ENCODE measurements around the gene C5orf24. TPM values are rescaled to one million over a fixed set of nuclear protein-coding genes. Genes with fewer than 3 reads are reported as not detected.

C5orf24 gene
- polyA plus RNA-seq, 1 experiment, result 92.3 TPM

DNA sequence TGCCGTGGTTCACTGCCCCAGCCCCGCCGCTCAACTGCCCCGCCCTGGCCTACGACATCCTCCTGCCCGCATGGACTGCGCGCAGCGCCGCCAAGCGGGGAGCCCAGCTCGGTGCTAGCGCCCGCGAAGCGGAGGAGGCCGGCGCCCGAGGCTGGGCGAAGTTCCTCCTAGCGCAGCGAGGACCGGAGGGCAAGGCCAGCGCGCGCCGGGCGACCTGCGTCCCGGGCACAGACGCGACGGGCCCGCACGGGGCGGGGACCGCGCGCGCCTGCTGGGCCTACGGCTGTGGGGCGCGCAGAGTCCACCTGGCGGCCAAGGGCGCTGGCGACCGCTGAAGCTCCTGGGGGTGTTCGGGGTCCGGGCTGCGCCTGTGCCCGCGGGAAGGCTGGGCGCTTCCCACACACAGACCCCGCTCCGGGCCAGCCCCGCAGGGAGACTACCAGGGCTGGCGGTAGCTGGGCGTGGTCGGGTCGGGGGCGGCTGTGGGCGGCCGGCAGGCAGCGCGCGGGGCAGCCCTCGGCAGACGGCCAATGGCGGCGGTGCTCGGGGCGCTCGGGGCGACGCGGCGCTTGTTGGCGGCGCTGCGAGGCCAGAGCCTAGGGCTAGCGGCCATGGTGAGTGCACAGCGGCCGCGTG, 59.0 kb downstream of the C5orf24 start, which contains the start of gene PCBD2:
Gene PCBD2, plus strand, starts transcription at position 522 of the 636 bp plus-strand sequence. Its CDS starts 9 bp downstream, at position 531.
- no peaks in the 10 kb centered on the region for H3K9me3 ChIP-seq (ENCODE audit: control insufficient read depth, insufficient read depth, low read length)
- ChIA-PET POLR2A (interaction anchor here (0.6 to 1.6 kb wide), 10 partner anchors 30 to 318 kb away, joined by 3 to 7 read pairs (median 4); partner anchors contain the start of genes C5orf24, CAMLG, DDX46 and TXNDC15), CTCF (interaction anchor here (0.6 to 1.9 kb wide), 34 partner anchors 8 to 365 kb away, joined by 3 to 13 read pairs (median 4); partner anchors contain the start of genes C5orf24 and CAMLG)
- peak within 1 kb of the TSS; percentile 76 for H3K4me3 ChIP-seq (ENCODE audit: low read depth, low read length)
- no peaks in the 10 kb centered on the region for H3K27me3 ChIP-seq (ENCODE audit: control insufficient read depth, insufficient read depth, low read length)
- TF ChIP-seq, protein P1, sequence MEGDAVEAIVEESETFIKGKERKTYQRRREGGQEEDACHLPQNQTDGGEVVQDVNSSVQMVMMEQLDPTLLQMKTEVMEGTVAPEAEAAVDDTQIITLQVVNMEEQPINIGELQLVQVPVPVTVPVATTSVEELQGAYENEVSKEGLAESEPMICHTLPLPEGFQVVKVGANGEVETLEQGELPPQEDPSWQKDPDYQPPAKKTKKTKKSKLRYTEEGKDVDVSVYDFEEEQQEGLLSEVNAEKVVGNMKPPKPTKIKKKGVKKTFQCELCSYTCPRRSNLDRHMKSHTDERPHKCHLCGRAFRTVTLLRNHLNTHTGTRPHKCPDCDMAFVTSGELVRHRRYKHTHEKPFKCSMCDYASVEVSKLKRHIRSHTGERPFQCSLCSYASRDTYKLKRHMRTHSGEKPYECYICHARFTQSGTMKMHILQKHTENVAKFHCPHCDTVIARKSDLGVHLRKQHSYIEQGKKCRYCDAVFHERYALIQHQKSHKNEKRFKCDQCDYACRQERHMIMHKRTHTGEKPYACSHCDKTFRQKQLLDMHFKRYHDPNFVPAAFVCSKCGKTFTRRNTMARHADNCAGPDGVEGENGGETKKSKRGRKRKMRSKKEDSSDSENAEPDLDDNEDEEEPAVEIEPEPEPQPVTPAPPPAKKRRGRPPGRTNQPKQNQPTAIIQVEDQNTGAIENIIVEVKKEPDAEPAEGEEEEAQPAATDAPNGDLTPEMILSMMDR (IDR thresholded peaks at IDR 0.05; ENCODE audit: low read depth, low read length), result peak; percentile 76
- peak; percentile 67 for DNase-seq (ENCODE audit: low read depth, low spot score)
- peak within 1 kb of the TSS; percentile 82 for H3K27ac ChIP-seq (ENCODE audit: low read depth, low read length)

DNA sequence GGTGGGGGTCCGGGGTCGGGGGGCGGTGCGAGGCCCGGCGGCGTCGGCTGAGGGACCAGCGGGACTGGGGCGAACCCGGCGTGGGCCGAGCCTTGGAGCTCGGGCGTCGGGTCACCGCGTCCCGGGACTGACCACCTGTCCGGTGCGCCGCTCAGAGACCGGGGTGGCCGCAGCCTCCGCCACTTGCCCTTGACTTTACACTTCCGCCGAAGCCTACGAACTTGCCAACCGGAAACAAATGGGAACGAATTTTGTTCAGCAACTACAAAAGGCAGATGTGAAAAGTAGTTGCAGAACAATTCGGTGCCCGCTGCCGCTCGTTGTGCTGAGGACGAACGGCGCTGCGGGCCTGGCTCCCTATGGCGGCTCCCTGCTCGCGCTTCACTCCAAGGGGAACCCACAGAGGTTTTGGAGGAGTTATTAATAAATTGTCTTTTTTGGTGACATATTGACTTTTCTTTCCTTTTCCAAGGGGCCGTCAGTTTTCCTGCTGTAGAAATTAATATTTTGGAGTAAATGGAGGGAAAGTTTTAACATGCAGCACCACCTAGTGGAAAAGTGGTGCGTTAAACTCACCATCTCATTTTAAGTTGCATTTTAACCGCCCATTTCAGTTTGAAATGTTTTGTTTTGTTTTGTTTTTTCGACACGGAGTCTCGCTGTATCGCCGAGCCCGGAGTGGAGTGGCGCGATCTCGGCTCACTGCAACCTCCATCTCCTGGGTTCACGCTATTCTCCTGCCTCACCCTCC, 59.7 kb downstream of the C5orf24 start:
- Histone ChIP-seq H3K27ac (ENCODE audit: low read depth, low read length) (peak overlapping the region; percentile 59), H3K27me3 (ENCODE audit: control insufficient read depth, insufficient read depth, low read length) (no peaks in the 10 kb centered on the region), H3K4me3 (ENCODE audit: low read depth, low read length) (peak overlapping the region; percentile 76), H3K9me3 (ENCODE audit: control insufficient read depth, insufficient read depth, low read length) (no peaks in the 10 kb centered on the region)
- DNase-seq (ENCODE audit: low read depth, low spot score), result peak; percentile 20
- TF ChIP-seq, protein P1 (IDR thresholded peaks at IDR 0.05; ENCODE audit: low read depth, low read length), result peak; percentile 70
- CTCF ChIA-PET, result interaction anchor here (0.6 to 1.9 kb wide), 28 partner anchors 9 to 364 kb away, joined by 3 to 13 read pairs (median 4); partner anchors contain the start of genes C5orf24 and CAMLG
- POLR2A ChIA-PET, result interaction anchor here (0.5 to 1.6 kb wide), 9 partner anchors 31 to 318 kb away, joined by 3 to 7 read pairs (median 4); partner anchors contain the start of genes CAMLG, DDX46 and TXNDC15

DNA sequence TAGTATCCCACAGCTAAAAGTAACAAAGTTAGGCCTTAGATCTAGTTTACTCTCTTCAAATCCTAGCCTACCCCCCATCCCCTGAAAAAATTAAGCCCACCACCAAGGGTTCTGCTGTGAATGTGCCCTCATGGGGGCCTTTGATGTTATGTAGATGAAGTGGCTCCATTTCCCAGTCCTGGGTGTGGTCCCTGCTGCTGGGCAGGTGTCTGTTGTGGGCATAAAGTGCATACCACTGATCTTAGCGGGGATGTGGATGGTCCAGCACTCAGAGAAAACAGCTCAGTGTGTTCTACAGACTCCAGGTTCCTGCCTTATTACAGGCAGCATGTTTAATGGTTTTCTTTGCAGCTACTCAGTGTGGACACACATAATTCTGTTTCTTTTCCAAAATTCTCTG, 61.0 kb downstream of the C5orf24 start:
- H3K9me3 ChIP-seq (ENCODE audit: control insufficient read depth, insufficient read depth, low read length), result no peaks in the 10 kb centered on the region
- TF ChIP-seq, protein P1 (IDR thresholded peaks at IDR 0.05; ENCODE audit: low read depth, low read length), result no peak
- ChIA-PET CTCF (interaction anchor here (0.6 to 1.1 kb wide), 3 partner anchors 10 to 276 kb away, joined by 4 to 5 read pairs (median 5); no protein-coding TSS in a partner anchor), POLR2A (no interaction called here)
- H3K27me3 ChIP-seq (ENCODE audit: control insufficient read depth, insufficient read depth, low read length), result no peaks in the 10 kb centered on the region
- no peak for DNase-seq (ENCODE audit: low read depth, low spot score)
- no peak overlapping the region for H3K4me3 ChIP-seq (ENCODE audit: low read depth, low read length)
- no peak overlapping the region for H3K27ac ChIP-seq (ENCODE audit: low read depth, low read length)

Other genes with a start within 250 kb of the C5orf24 start
- 63.8 and 81.6 TPM in 2 replicates for gene SAR1B, start 213.1 kb upstream of the C5orf24 start, polyA plus RNA-seq (2011; rRNA removed)
- 35.9 and 46.7 TPM in 2 replicates for gene SEC24A, start 197.2 kb upstream of the C5orf24 start, polyA plus RNA-seq (2011; rRNA removed)
- gene CAMLG, start 107.4 kb upstream of the C5orf24 start, polyA plus RNA-seq (2011; rRNA removed), result 22.8 and 29.3 TPM in 2 replicates
- gene DDX46, start 87.2 kb upstream of the C5orf24 start, polyA plus RNA-seq (2011; rRNA removed), result 36.6 and 45.4 TPM in 2 replicates
- gene TXNDC15, start 28.4 kb downstream of the C5orf24 start, polyA plus RNA-seq (2011; rRNA removed), result 102 and 109 TPM in 2 replicates
- 4.5 and 4.8 TPM in 2 replicates for gene PCBD2, start 59.2 kb downstream of the C5orf24 start, polyA plus RNA-seq (2011; rRNA removed)
- gene CATSPER3, start 121.9 kb downstream of the C5orf24 start, polyA plus RNA-seq (2011; rRNA removed), result 0.21 and 0.22 TPM in 2 replicates
- gene PITX1, start 188.3 kb downstream of the C5orf24 start, polyA plus RNA-seq (2011; rRNA removed), result 72.1 and 102 TPM in 2 replicates